PFSK-1 (cell line): Measurements from ENCODE around the gene RAVER2.

ENCODE experiments used
- FOXP2 ChIP-seq: optimal IDR thresholded peaks from 2 replicates; pipeline ENCODE3; 2011; ENCODE audit warnings: borderline replicate concordance, control low read depth, inconsistent platforms; ENCODE audit not compliant: insufficient read depth; ENCODE audit errors: extremely low read length, extremely low read depth
- POLR2AphosphoS5 ChIP-seq: IDR thresholded peaks from 2 replicates; pipeline ENCODE4 v1.6.1; 2012; ENCODE audit warnings: low read depth, mild to moderate bottlenecking, control low read depth, low read length, moderate library complexity
- SIN3A ChIP-seq: IDR thresholded peaks from 2 replicates; pipeline ENCODE4 v1.6.1; 2012; ENCODE audit warnings: mild to moderate bottlenecking, low read length, moderate library complexity, borderline replicate concordance; ENCODE audit not compliant: insufficient read depth
- TAF1 ChIP-seq: IDR thresholded peaks from 2 replicates; pipeline ENCODE4 v1.6.1; 2012; ENCODE audit warnings: low read length, control low read depth, borderline replicate concordance; ENCODE audit not compliant: insufficient read depth
- TF ChIP-seq, protein P1 (sequence below), 2 experiments: IDR thresholded peaks; 2 replicates each; pipeline versions ENCODE4 v1.6.1 to v1.8.0; 2011 to 2012; ENCODE audit warnings: low read depth in 2 of 2, low read length in 2 of 2, control low read depth in 1 of 2, inconsistent platforms in 1 of 2, mild to moderate bottlenecking in 1 of 2, moderate library complexity in 1 of 2; ENCODE audit not compliant: insufficient read depth in 1 of 2

DNA sequence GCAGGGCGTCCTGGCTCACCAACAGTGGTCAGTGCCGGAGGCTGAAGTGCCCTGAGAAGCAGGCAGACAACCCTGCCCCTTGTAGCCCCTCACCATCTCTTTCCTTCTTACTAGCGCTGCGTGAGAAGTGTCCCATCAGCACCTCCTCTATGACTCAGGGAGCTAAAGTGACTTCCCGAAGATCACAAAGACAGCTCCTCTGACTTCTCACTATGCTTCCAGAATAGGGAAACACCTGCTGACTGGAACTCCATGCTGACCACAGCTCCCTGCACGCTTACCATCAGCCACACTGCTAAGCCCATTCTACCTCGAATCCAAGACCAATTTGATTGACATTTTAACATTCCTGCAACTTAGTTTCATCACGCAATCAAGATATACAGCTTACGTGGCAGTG is 128.7 kb downstream of the RAVER2 start:
- TF ChIP-seq FOXP2 (no peak), POLR2AphosphoS5 (no peak), SIN3A (no peak), TAF1 (no peak)
- TF ChIP-seq, protein P1, sequence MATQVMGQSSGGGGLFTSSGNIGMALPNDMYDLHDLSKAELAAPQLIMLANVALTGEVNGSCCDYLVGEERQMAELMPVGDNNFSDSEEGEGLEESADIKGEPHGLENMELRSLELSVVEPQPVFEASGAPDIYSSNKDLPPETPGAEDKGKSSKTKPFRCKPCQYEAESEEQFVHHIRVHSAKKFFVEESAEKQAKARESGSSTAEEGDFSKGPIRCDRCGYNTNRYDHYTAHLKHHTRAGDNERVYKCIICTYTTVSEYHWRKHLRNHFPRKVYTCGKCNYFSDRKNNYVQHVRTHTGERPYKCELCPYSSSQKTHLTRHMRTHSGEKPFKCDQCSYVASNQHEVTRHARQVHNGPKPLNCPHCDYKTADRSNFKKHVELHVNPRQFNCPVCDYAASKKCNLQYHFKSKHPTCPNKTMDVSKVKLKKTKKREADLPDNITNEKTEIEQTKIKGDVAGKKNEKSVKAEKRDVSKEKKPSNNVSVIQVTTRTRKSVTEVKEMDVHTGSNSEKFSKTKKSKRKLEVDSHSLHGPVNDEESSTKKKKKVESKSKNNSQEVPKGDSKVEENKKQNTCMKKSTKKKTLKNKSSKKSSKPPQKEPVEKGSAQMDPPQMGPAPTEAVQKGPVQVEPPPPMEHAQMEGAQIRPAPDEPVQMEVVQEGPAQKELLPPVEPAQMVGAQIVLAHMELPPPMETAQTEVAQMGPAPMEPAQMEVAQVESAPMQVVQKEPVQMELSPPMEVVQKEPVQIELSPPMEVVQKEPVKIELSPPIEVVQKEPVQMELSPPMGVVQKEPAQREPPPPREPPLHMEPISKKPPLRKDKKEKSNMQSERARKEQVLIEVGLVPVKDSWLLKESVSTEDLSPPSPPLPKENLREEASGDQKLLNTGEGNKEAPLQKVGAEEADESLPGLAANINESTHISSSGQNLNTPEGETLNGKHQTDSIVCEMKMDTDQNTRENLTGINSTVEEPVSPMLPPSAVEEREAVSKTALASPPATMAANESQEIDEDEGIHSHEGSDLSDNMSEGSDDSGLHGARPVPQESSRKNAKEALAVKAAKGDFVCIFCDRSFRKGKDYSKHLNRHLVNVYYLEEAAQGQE (IDR thresholded peaks at IDR 0.05; ENCODE audit: insufficient read depth in 1 of 2, low read depth in 2 of 2, low read length in 2 of 2), result no peak
